AG04450 (cell line): ENCODE data around the gene LRTM2. TPM values are rescaled to one million over a fixed set of nuclear protein-coding genes. Genes with fewer than 3 reads are reported as not detected.

Source experiments
- CTCF ChIA-PET: fragments of 300-600, 350-600 bp; formaldehyde crosslinking; extraction: SDS; loops from one replicate; lab custom pipeline; 2022; ENCODE audit warnings: antibody characterized with exemption, inconsistent platforms; lab: Charles Lee
- POLR2A ChIA-PET: fragments of 350-600 bp; formaldehyde crosslinking; extraction: SDS; loops from one replicate; lab custom pipeline; 2021; ENCODE audit warnings: antibody characterized with exemption, inconsistent platforms; lab: Yijun Ruan, JAX
- DNase-seq: peaks from one replicate; pipeline ENCODE4 v3.0.0-alpha.2; 2011; ENCODE audit warnings: low read depth, low spot score
- H3K27ac ChIP-seq: one replicate; pipeline ENCODE4 v1.5.1; 2012; ENCODE audit warnings: low read depth, low read length, control low read depth
- H3K27me3 ChIP-seq: one replicate; pipeline ENCODE4 v1.6.0; 2012; ENCODE audit warnings: low read length; ENCODE audit not compliant: control insufficient read depth, insufficient read depth
- H3K4me3 ChIP-seq: 2 replicates; pipeline ENCODE4 v1.5.1; 2011; ENCODE audit warnings: mild to moderate bottlenecking, low read depth, low read length, control low read depth
- H3K9me3 ChIP-seq: 2 replicates; pipeline ENCODE4 v1.5.1; 2012; ENCODE audit warnings: low read length; ENCODE audit not compliant: control insufficient read depth, insufficient read depth
- CTCF ChIP-seq: IDR thresholded peaks from 2 replicates; pipeline ENCODE4 v1.5.1; 2011; ENCODE audit warnings: low read depth, low read length, control low read depth, inconsistent platforms
- polyA plus RNA-seq: library from polyadenylated mRNA; depleted of rRNA; stranded (reverse); fragments of >200 nt; gene quantifications from 2 replicates; pipeline ENCODE4 v1.2.3, GENCODE V29; 2011

LRTM2 gene
- polyA plus RNA-seq, 1 experiment: not detected

GRCh38 chr12:1880876-1881275 lies 60.5 kb downstream of the LRTM2 start:
- Histone ChIP-seq H3K27me3 (peaks cover 67% of the 10 kb centered on the region), H3K27ac (no peak overlapping the region), H3K4me3 (no peak overlapping the region), H3K9me3 (0 out of 2 replicates have a peak, but pooled peaks cover 3% of the 10 kb centered on the region)
- ChIA-PET CTCF (interaction anchor here (0.9 kb wide), 1 partner anchor 11 kb away, joined by 3 read pairs; no protein-coding TSS in a partner anchor), POLR2A (no interaction called here)
- DNase-seq: no peak
- TF ChIP-seq CTCF: no peak

DNA sequence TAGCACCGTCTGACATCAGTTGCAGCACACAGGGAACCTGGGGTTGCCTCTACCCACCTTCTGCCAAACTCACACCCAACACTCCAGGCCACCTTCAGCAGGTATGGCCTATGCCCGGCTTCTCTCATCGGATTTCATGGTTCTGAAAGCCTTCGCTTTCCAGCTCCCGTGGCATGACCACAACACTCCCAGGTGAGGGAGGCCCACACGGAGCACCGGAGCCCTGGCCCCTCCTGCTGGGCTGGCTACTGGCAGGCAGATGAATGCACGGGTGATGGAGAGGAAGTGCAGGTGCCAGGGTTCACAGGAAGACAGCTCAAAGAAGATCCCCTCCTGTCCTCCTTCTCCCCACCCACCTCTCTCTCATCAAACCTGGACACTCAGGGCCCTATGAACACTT lies 60.9 kb downstream of the LRTM2 start:
- H3K4me3 ChIP-seq: no peak overlapping the region
- DNase-seq: no peak
- H3K27me3 ChIP-seq: peaks cover 68% of the 10 kb centered on the region
- ChIA-PET CTCF (interaction anchor here (0.9 kb wide), 1 partner anchor 12 kb away, joined by 3 read pairs; no protein-coding TSS in a partner anchor), POLR2A (no interaction called here)
- no peak overlapping the region for H3K27ac ChIP-seq
- no peak for TF ChIP-seq CTCF
- H3K9me3 ChIP-seq: 0 out of 2 replicates have a peak, but pooled peaks cover 3% of the 10 kb centered on the region

GRCh38 chr12:1881936-1882335 lies 61.6 kb downstream of the LRTM2 start:
- Histone ChIP-seq H3K27me3 (peaks cover 69% of the 10 kb centered on the region), H3K9me3 (0 out of 2 replicates have a peak, but pooled peaks cover 3% of the 10 kb centered on the region), H3K4me3 (no peak overlapping the region), H3K27ac (no peak overlapping the region)
- no peak for TF ChIP-seq CTCF
- ChIA-PET CTCF (interaction anchor here (0.9 kb wide), 1 partner anchor 12 kb away, joined by 3 read pairs; no protein-coding TSS in a partner anchor), POLR2A (no interaction called here)
- DNase-seq: no peak

GRCh38 chr12:1882405-1882804 lies 62.0 kb downstream of the LRTM2 start:
- Histone ChIP-seq H3K9me3 (0 out of 2 replicates have a peak, but pooled peaks cover 3% of the 10 kb centered on the region), H3K4me3 (no peak overlapping the region), H3K27me3 (peaks cover 69% of the 10 kb centered on the region), H3K27ac (no peak overlapping the region)
- DNase-seq: no peak
- CTCF ChIA-PET: no interaction called here
- POLR2A ChIA-PET: no interaction called here
- no peak for TF ChIP-seq CTCF

- DNase-seq: no peak
- no peak overlapping the region for H3K27ac ChIP-seq
- no peak for TF ChIP-seq CTCF
- CTCF ChIA-PET: no interaction called here
- 0 out of 2 replicates have a peak, but pooled peaks cover 3% of the 10 kb centered on the region for H3K9me3 ChIP-seq
- peaks cover 69% of the 10 kb centered on the region for H3K27me3 ChIP-seq
- no peak overlapping the region for H3K4me3 ChIP-seq
- POLR2A ChIA-PET: no interaction called here
Measured at GRCh38 chr12:1882850-1883470, 62.6 kb downstream of the LRTM2 start.
